Measurements from ENCODE around the gene HIC1. TPM values are rescaled to one million over a fixed set of nuclear protein-coding genes. Genes with fewer than 3 reads are reported as not detected.

HIC1 gene
- total and polyA plus RNA-seq, 7 donors, result 1.6 to 44.9 (median 10.4) TPM

GRCh38 chr17:2047590-2047989 lies 7.3 kb upstream of the HIC1 start:
- peaks cover 0 to 24% (median 6%) of the 10 kb centered on the region in 3 donors for H3K27me3 ChIP-seq
- 85 to 93% methylated on average over 6 of the region's 6 CpGs for WGBS, 2 donors
- no peak overlapping the region for H3K4me3 ChIP-seq
- intact Hi-C loops (cut with DNase I), result no loop called here
- no peak for TF ChIP-seq CTCF (IDR thresholded peaks at IDR 0.05)
- no peak for TF ChIP-seq POLR2AphosphoS5 (IDR thresholded peaks at IDR 0.05)
- no peak for TF ChIP-seq EP300 (IDR thresholded peaks at IDR 0.05)
- TF ChIP-seq POLR2A (IDR thresholded peaks at IDR 0.05), result no peak
- no peaks in the 10 kb centered on the region for H3K9me3 ChIP-seq
- peaks cover 0 to 50% (median 46%) of the 10 kb centered on the region in 4 donors for H3K4me1 ChIP-seq
- H3K36me3 ChIP-seq, result peaks cover 0 to 19% (median 6%) of the 10 kb centered on the region in 4 donors
- H3K27ac ChIP-seq, result no peak overlapping the region
- DNase-seq, result no peak

- H3K4me1 ChIP-seq, result peaks cover 0 to 45% (median 41%) of the 10 kb centered on the region in 4 donors
- WGBS, 2 donors, result 5 to 21% methylated on average over 9 of the region's 9 CpGs
- H3K27me3 ChIP-seq, result peaks cover 0 to 32% (median 6%) of the 10 kb centered on the region in 3 donors
- TF ChIP-seq POLR2A (IDR thresholded peaks at IDR 0.05) (no peak), EP300 (IDR thresholded peaks at IDR 0.05) (no peak), POLR2AphosphoS5 (IDR thresholded peaks at IDR 0.05) (no peak), CTCF (IDR thresholded peaks at IDR 0.05) (no peak)
- H3K36me3 ChIP-seq, result peaks cover 0 to 8% (median 3%) of the 10 kb centered on the region in 4 donors
- intact Hi-C loops (cut with DNase I), result no loop called here
- H3K4me3 ChIP-seq, result peak overlapping the region in 3 of 4 donors; percentile 64 to 91 (median 81)
- no peaks in the 10 kb centered on the region for H3K9me3 ChIP-seq
- DNase-seq, result no peak
- peak overlapping the region in 1 of 4 donors; percentile 66 for H3K27ac ChIP-seq
Observed at GRCh38 chr17:2048805-2049204, 6.1 kb upstream of the HIC1 start.

GRCh38 chr17:2049333-2050299 lies 5.3 kb upstream of the HIC1 start:
- Histone ChIP-seq H3K9me3 (no peaks in the 10 kb centered on the region), H3K27me3 (peaks cover 0 to 40% (median 6%) of the 10 kb centered on the region in 3 donors), H3K36me3 (peaks cover 0 to under 1% (median 0%) of the 10 kb centered on the region in 4 donors), H3K4me3 (peak overlapping the region; percentile 39 to 91 (median 72)), H3K4me1 (peaks cover 0 to 45% (median 42%) of the 10 kb centered on the region in 4 donors), H3K27ac (peak overlapping the region; percentile 49 to 68 (median 60))
- DNase-seq, result peak; percentile 92
- 1 to 3% methylated on average over 104 of the region's 104 CpGs for WGBS, 2 donors
- no peak for TF ChIP-seq EP300 (IDR thresholded peaks at IDR 0.05)
- no peak for TF ChIP-seq CTCF (IDR thresholded peaks at IDR 0.05)
- TF ChIP-seq POLR2AphosphoS5 (IDR thresholded peaks at IDR 0.05), result peak in 1 of 4 donors; percentile 23
- intact Hi-C loops (cut with DNase I), result loop anchor here (5.0 kb wide), 1 partner anchor 303 kb away; no protein-coding TSS in a partner anchor

- Histone ChIP-seq H3K4me3 (peak overlapping the region in 3 of 4 donors; percentile 64 to 91 (median 81)), H3K4me1 (peaks cover 0 to 51% (median 49%) of the 10 kb centered on the region in 4 donors), H3K36me3 (no peaks in the 10 kb centered on the region), H3K27ac (peak overlapping the region; percentile 49 to 68 (median 52)), H3K9me3 (no peaks in the 10 kb centered on the region), H3K27me3 (peaks cover 5 to 47% (median 10%) of the 10 kb centered on the region in 3 donors)
- intact Hi-C loops (cut with DNase I), result loop anchor here (5.0 kb wide), 1 partner anchor 302 kb away; no protein-coding TSS in a partner anchor
- DNase-seq, result peak; percentile 86
- 1% methylated on average over 88 of the region's 88 CpGs for WGBS, 2 donors
- TF ChIP-seq POLR2AphosphoS5 (IDR thresholded peaks at IDR 0.05) (peak in 1 of 4 donors; percentile 4), EP300 (IDR thresholded peaks at IDR 0.05) (peak in 2 of 4 donors; percentile 13 to 48), CTCF (IDR thresholded peaks at IDR 0.05) (no peak), POLR2A (IDR thresholded peaks at IDR 0.05) (no peak)
Observed at GRCh38 chr17:2050300-2051060, 4.4 kb upstream of the HIC1 start.

Data from sigmoid colon (tissue), 7 donors.